Mesenchymal stem cell (in vitro differentiated cells and primary cell): ENCODE data around the gene OR6Q1.

ENCODE experiments used
- DNase-seq: peaks from one replicate; pipeline ENCODE4 v3.0.0-alpha.2; 2013
- H2AFZ ChIP-seq: one replicate; pipeline ENCODE4 v1.6.1; 2013; ENCODE audit warnings: low read depth, mild to moderate bottlenecking, control low read depth, inconsistent platforms, low read length, moderate library complexity
- H2AK5ac ChIP-seq: 2 replicates; pipeline ENCODE4 v1.6.1; 2013; ENCODE audit warnings: low read length, moderate library complexity, mild to moderate bottlenecking, inconsistent platforms; ENCODE audit not compliant: severe bottlenecking
- H2BK120ac ChIP-seq: one replicate; pipeline ENCODE4 v1.6.1; 2013; ENCODE audit warnings: low read depth, mild to moderate bottlenecking, inconsistent platforms, low read length, moderate library complexity
- H2BK12ac ChIP-seq, 2 experiments: one replicate each; pipeline ENCODE4 v1.6.1; 2013; ENCODE audit warnings: inconsistent platforms in 2 of 2, low read length in 2 of 2, mild to moderate bottlenecking in 2 of 2, moderate library complexity in 2 of 2, control low read depth in 1 of 2
- H2BK15ac ChIP-seq: one replicate; pipeline ENCODE4 v1.6.1; 2013; ENCODE audit warnings: mild to moderate bottlenecking, low read depth, inconsistent platforms; ENCODE audit not compliant: poor library complexity, severe bottlenecking
- H2BK5ac ChIP-seq: 2 replicates; pipeline ENCODE4 v1.6.1; 2013; ENCODE audit warnings: low read depth, mild to moderate bottlenecking, low read length, control low read depth, inconsistent platforms; ENCODE audit not compliant: poor library complexity, severe bottlenecking
- H3K14ac ChIP-seq, 2 experiments: one replicate each; pipeline ENCODE4 v1.6.1; 2013; ENCODE audit warnings: inconsistent platforms in 2 of 2, low read length in 2 of 2, control low read depth in 1 of 2, mild to moderate bottlenecking in 1 of 2, moderate library complexity in 1 of 2
- H3K18ac ChIP-seq, 2 experiments: one replicate each; pipeline ENCODE4 v1.6.1; 2013; ENCODE audit warnings: inconsistent platforms in 2 of 2, low read length in 2 of 2, control low read depth in 1 of 2, low read depth in 1 of 2, mild to moderate bottlenecking in 1 of 2
- H3K23ac ChIP-seq, 2 experiments: one replicate each; pipeline ENCODE4 v1.6.1; 2013; ENCODE audit warnings: inconsistent platforms in 2 of 2, low read length in 2 of 2, mild to moderate bottlenecking in 2 of 2, moderate library complexity in 2 of 2, control low read depth in 1 of 2
- H3K27ac ChIP-seq: 2 replicates; pipeline ENCODE4 v1.5.1; 2013; ENCODE audit warnings: mild to moderate bottlenecking, moderate library complexity, low read length, control low read depth, inconsistent platforms; ENCODE audit not compliant: poor library complexity, severe bottlenecking
- H3K27me3 ChIP-seq, 2 experiments: 2 replicates each; pipeline versions ENCODE4 v1.6.1 to v1.7.0; 2013; ENCODE audit warnings: low read length in 2 of 2, mild to moderate bottlenecking in 2 of 2, moderate library complexity in 2 of 2, control low read depth in 1 of 2, inconsistent platforms in 1 of 2; ENCODE audit not compliant: control insufficient read depth in 1 of 2, insufficient read depth in 1 of 2
- H3K36me3 ChIP-seq, 2 experiments: 2 replicates each; pipeline versions ENCODE4 v1.6.1 to v1.7.0; 2013; ENCODE audit warnings: low read length in 2 of 2, control low read depth in 1 of 2, inconsistent platforms in 1 of 2, low read depth in 1 of 2, mild to moderate bottlenecking in 1 of 2; ENCODE audit not compliant: insufficient read depth in 2 of 2, control insufficient read depth in 1 of 2
- H3K4ac ChIP-seq, 2 experiments: one replicate each; pipeline ENCODE4 v1.6.1; 2013; ENCODE audit warnings: inconsistent platforms in 2 of 2, low read length in 2 of 2, mild to moderate bottlenecking in 2 of 2, moderate library complexity in 2 of 2, control low read depth in 1 of 2, low read depth in 1 of 2
- H3K4me1 ChIP-seq: 2 replicates; pipeline ENCODE4 v1.6.1; 2013; ENCODE audit warnings: low read depth, low read length, control low read depth; ENCODE audit not compliant: control insufficient read depth, insufficient read depth
- H3K4me2 ChIP-seq: 2 replicates; pipeline ENCODE4 v1.6.1; 2013; ENCODE audit warnings: low read length, mild to moderate bottlenecking, inconsistent platforms; ENCODE audit not compliant: poor library complexity, severe bottlenecking
- H3K4me3 ChIP-seq, 2 experiments: 2 replicates each; pipeline versions ENCODE4 v1.5.1 to v1.7.0; 2013; ENCODE audit warnings: low read length in 2 of 2, mild to moderate bottlenecking in 2 of 2, control low read depth in 1 of 2, low read depth in 1 of 2; ENCODE audit not compliant: insufficient read depth in 1 of 2
- H3K79me1 ChIP-seq: replicated peaks from 2 replicates; pipeline ENCODE4 v1.6.1; 2013; ENCODE audit warnings: mild to moderate bottlenecking, control low read depth, low read length, inconsistent platforms; ENCODE audit not compliant: poor library complexity, severe bottlenecking
- H3K9ac ChIP-seq: 2 replicates; pipeline ENCODE4 v1.7.0; 2013; ENCODE audit warnings: mild to moderate bottlenecking, low read length, moderate library complexity
- H3K9me3 ChIP-seq: 2 replicates; pipeline ENCODE4 v1.7.0; 2013; ENCODE audit warnings: mild to moderate bottlenecking, low read length; ENCODE audit not compliant: control insufficient read depth
- H4K8ac ChIP-seq: one replicate; pipeline ENCODE4 v1.6.1; 2013; ENCODE audit warnings: inconsistent platforms, mild to moderate bottlenecking, low read length, moderate library complexity
- H4K91ac ChIP-seq: one replicate; pipeline ENCODE4 v1.6.1; 2013; ENCODE audit warnings: mild to moderate bottlenecking, low read length, inconsistent platforms
- WGBS: methylation state at CpG from one replicate; pipeline ENCODE4 v1.1.7; 2013; ENCODE audit warnings: mixed read lengths; 5-methylcytosine and 5-hydroxymethylcytosine counted together

OR6Q1 gene

DNA sequence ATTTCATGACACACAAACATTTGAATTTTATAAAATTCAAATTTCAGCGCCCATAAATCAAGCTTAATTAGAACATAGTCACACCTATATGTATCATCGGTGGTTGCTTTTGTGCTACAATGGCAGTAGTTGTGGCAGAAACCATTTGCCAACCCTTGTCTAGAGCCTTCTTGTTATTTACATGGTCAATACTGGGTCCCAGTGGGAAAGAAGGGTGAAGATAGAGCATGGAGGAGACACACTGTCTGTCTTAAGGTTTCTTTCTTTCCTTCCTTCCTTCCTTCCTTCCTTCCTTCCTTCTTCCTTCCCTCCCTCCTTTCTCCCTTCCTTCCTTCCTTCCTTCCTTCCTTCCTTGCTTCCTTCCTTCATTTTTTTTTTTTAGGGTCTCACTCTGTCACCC, 3.7 kb downstream of the OR6Q1 start:
- WGBS: no CpG with 5 or more reads among the region's 2 CpGs
- no peak for DNase-seq
- H3K4ac ChIP-seq: no peak overlapping the region

DNA sequence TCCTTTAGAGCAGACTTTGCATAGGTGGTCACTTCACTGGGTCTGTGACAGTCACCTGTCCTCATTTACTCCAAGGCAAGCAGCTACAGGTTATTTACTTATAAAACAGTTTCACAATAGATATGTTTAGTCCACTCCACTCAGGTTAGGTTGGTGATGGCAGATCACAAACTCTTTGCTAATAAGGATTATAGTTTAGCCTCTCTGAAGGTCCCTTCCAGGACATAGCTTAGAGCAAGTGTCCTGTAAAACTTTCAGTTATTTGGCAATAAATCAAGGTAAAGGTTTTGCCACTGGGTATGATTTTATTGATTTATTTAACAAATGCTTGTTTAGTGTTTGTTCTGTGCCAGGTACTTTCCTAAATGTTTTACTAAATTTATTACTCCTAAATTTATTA, 8.8 kb downstream of the OR6Q1 start:
- no peak overlapping the region for H4K91ac ChIP-seq
- no peak overlapping the region for H3K4ac ChIP-seq
- no peak overlapping the region for H2BK15ac ChIP-seq
- H3K18ac ChIP-seq: no peak overlapping the region
- no peak overlapping the region for H3K14ac ChIP-seq
- no peaks in the 10 kb centered on the region for H3K27me3 ChIP-seq
- H3K23ac ChIP-seq: no peak overlapping the region
- H2AFZ ChIP-seq: no peak overlapping the region
- H3K4me1 ChIP-seq: peaks cover 2% of the 10 kb centered on the region
- H4K8ac ChIP-seq: no peak overlapping the region
- no peak overlapping the region for H2AK5ac ChIP-seq
- no peaks in the 10 kb centered on the region for H3K36me3 ChIP-seq
- no peak for DNase-seq
- H3K79me1 ChIP-seq: no peaks in the 10 kb centered on the region
- no peak overlapping the region for H2BK120ac ChIP-seq
- no peak overlapping the region for H3K4me2 ChIP-seq
- H2BK5ac ChIP-seq: no peak overlapping the region
- no peak overlapping the region for H2BK12ac ChIP-seq
- H3K9me3 ChIP-seq: peaks cover 11% of the 10 kb centered on the region
- no peak overlapping the region for H3K27ac ChIP-seq
- no peak overlapping the region for H3K4me3 ChIP-seq
- no peak overlapping the region for H3K9ac ChIP-seq

More for the DNA sequence above, 3.7 kb downstream of the OR6Q1 start:
- H3K4me1 ChIP-seq: no peaks in the 10 kb centered on the region
- H3K9ac ChIP-seq: no peak overlapping the region
- no peaks in the 10 kb centered on the region for H3K27me3 ChIP-seq
- no peak overlapping the region for H4K8ac ChIP-seq
- no peak overlapping the region for H2BK120ac ChIP-seq
- H3K27ac ChIP-seq: no peak overlapping the region
- H4K91ac ChIP-seq: no peak overlapping the region
- H3K9me3 ChIP-seq: peaks cover 11% of the 10 kb centered on the region
- no peak overlapping the region for H2AFZ ChIP-seq
- no peak overlapping the region for H3K4me3 ChIP-seq
- no peaks in the 10 kb centered on the region for H3K36me3 ChIP-seq
- H2BK12ac ChIP-seq: no peak overlapping the region
- no peak overlapping the region for H3K23ac ChIP-seq
- H3K14ac ChIP-seq: no peak overlapping the region
- no peak overlapping the region for H2BK15ac ChIP-seq
- H3K4me2 ChIP-seq: no peak overlapping the region
- H3K18ac ChIP-seq: no peak overlapping the region
- H2BK5ac ChIP-seq: no peak overlapping the region
- no peak overlapping the region for H2AK5ac ChIP-seq
- no peaks in the 10 kb centered on the region for H3K79me1 ChIP-seq

DNA sequence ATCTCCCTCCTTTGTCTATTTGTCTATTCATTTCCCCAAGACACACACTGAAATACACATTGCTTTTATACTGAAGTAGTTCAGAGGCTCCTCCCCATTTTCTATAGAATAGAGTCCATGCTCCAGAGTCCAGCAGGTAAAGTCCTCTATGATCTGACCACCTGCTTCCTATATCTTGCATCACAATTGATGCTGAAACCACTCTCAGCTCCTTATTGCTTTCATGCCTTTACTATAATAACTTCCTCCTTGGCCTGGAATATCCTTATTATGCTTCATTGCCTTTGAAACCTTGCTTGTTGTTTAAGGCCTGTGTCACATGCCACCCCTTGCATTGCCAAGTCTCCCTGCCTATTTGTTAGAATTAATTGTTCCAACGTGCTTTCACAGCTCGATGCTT, 12.6 kb downstream of the OR6Q1 start:
- no peak overlapping the region for H2BK120ac ChIP-seq
- no peak overlapping the region for H2BK12ac ChIP-seq

GRCh38 chr11:58046231-58046630, 15.5 kb downstream of the OR6Q1 start:
- Histone ChIP-seq H3K4me2 (no peak overlapping the region), H2BK120ac (no peak overlapping the region), H4K8ac (no peak overlapping the region)

More for the DNA sequence above, 12.6 kb downstream of the OR6Q1 start:
- no peak for DNase-seq
- H2BK15ac ChIP-seq: no peak overlapping the region
- no peak overlapping the region for H3K4me2 ChIP-seq
- H2AK5ac ChIP-seq: no peak overlapping the region
- H3K9me3 ChIP-seq: no peaks in the 10 kb centered on the region
- H3K79me1 ChIP-seq: no peaks in the 10 kb centered on the region
- no peak overlapping the region for H2BK5ac ChIP-seq
- no peak overlapping the region for H3K4me3 ChIP-seq
- H3K27me3 ChIP-seq: no peaks in the 10 kb centered on the region
- no peak overlapping the region for H4K91ac ChIP-seq
- no peak overlapping the region for H3K9ac ChIP-seq
- no peak overlapping the region for H3K14ac ChIP-seq
- H3K18ac ChIP-seq: no peak overlapping the region
- H3K23ac ChIP-seq: no peak overlapping the region
- no peaks in the 10 kb centered on the region for H3K36me3 ChIP-seq
- no peak overlapping the region for H3K4ac ChIP-seq
- H2AFZ ChIP-seq: no peak overlapping the region
- H3K4me1 ChIP-seq: peaks cover 2% of the 10 kb centered on the region
- WGBS: no CpG with 5 or more reads among the region's 2 CpGs
- no peak overlapping the region for H4K8ac ChIP-seq
- no peak overlapping the region for H3K27ac ChIP-seq

More at GRCh38 chr11:58046231-58046630, 15.5 kb downstream of the OR6Q1 start:
- Histone ChIP-seq H3K14ac (no peak overlapping the region), H4K91ac (no peak overlapping the region), H2BK12ac (no peak overlapping the region), H3K36me3 (no peaks in the 10 kb centered on the region), H3K9me3 (no peaks in the 10 kb centered on the region), H3K4me1 (peaks cover under 1% of the 10 kb centered on the region), H3K23ac (no peak overlapping the region), H2AK5ac (no peak overlapping the region), H2BK5ac (no peak overlapping the region), H3K4ac (no peak overlapping the region), H3K18ac (no peak overlapping the region), H3K79me1 (no peaks in the 10 kb centered on the region), H3K27ac (no peak overlapping the region), H2AFZ (no peak overlapping the region), H2BK15ac (no peak overlapping the region), H3K4me3 (no peak overlapping the region), H3K9ac (no peak overlapping the region), H3K27me3 (no peaks in the 10 kb centered on the region)
- DNase-seq: no peak
- 56% methylated on average over 1 of the region's 3 CpGs for WGBS
